PC-9 (cell line): ENCODE data around the gene SPSB2. TPM values are rescaled to one million over a fixed set of nuclear protein-coding genes. Genes with fewer than 3 reads are reported as not detected.
A peak's percentile ranks its signal among the peaks of the same experiment; 100 is the strongest.

Experiments used
- BruUV-seq: library from RNA; stranded (reverse); fragments of 400-500 nt; replicated peaks from 2 replicates; lab custom pipeline; 2021; lab: Mats Ljungman, UMichigan
- CTCF ChIA-PET: fragments of 300-600 bp; sonication (Branson Sonifier 250); formaldehyde crosslinking; loops from one replicate; lab custom pipeline; 2022; ENCODE audit warnings: antibody characterized with exemption; lab: Charles Lee
- POLR2A ChIA-PET: fragments of 300-600 bp; sonication (Branson Sonifier 250); formaldehyde crosslinking; loops from one replicate; lab custom pipeline; 2022; ENCODE audit warnings: antibody characterized with exemption; ENCODE audit not compliant: unreplicated experiment; lab: Charles Lee
- DNase-seq, 2 experiments: peaks; one replicate each; pipeline versions ENCODE4 v3.0.0 to v3.0.0-alpha.2; 2015 to 2022; ENCODE audit warnings: mixed read lengths in 1 of 2
- H2AFZ ChIP-seq: fragments of 200-600 bp; sonication (generic); 2 replicates; pipeline ENCODE4 v1.8.1; 2017; ENCODE audit warnings: antibody characterized with exemption
- H3F3A ChIP-seq: fragments of 200-600 bp; sonication (generic); 2 replicates; pipeline ENCODE4 v1.8.1; 2017; ENCODE audit warnings: antibody characterized with exemption, mild to moderate bottlenecking, low read depth; ENCODE audit not compliant: insufficient read depth
- H3K27ac ChIP-seq: fragments of 200-600 bp; sonication (generic); 2 replicates; pipeline ENCODE4 v1.6.1; 2016; ENCODE audit warnings: mixed run types
- H3K27me3 ChIP-seq: fragments of 200-600 bp; sonication (generic); 2 replicates; pipeline ENCODE4 v1.6.1; 2016; ENCODE audit warnings: low read depth, mixed run types; ENCODE audit not compliant: insufficient read depth
- H3K36me3 ChIP-seq: fragments of 200-600 bp; sonication (generic); 2 replicates; pipeline ENCODE4 v1.6.1; 2016; ENCODE audit warnings: low read depth, mixed run types
- H3K4me1 ChIP-seq: fragments of 200-600 bp; sonication (generic); replicated peaks from 2 replicates; pipeline ENCODE4 v1.6.1; 2016; ENCODE audit warnings: mixed run types; ENCODE audit not compliant: insufficient read depth
- H3K4me2 ChIP-seq: fragments of 200-600 bp; sonication (generic); 2 replicates; pipeline ENCODE4 v1.6.1; 2017; ENCODE audit warnings: mixed run types
- H3K4me3 ChIP-seq: fragments of 200-600 bp; sonication (generic); 2 replicates; pipeline ENCODE4 v1.6.1; 2016; ENCODE audit warnings: mixed run types
- H3K79me2 ChIP-seq: fragments of 200-600 bp; sonication (generic); 2 replicates; pipeline ENCODE4 v1.6.1; 2017; ENCODE audit warnings: low read depth, mixed run types
- H3K9me2 ChIP-seq: fragments of 200-600 bp; sonication (generic); 2 replicates; pipeline ENCODE4 v1.8.1; 2017; ENCODE audit warnings: mild to moderate bottlenecking; ENCODE audit not compliant: insufficient read depth
- H3K9me3 ChIP-seq: fragments of 200-600 bp; sonication (generic); 2 replicates; pipeline ENCODE4 v1.8.1; 2016; ENCODE audit warnings: low read depth; ENCODE audit not compliant: insufficient read depth
- H4K20me1 ChIP-seq: fragments of 200-600 bp; sonication (generic); 2 replicates; pipeline ENCODE4 v1.8.1; 2017; ENCODE audit not compliant: insufficient read depth
- EZH2 ChIP-seq: fragments of 200-600 bp; sonication (generic); IDR thresholded peaks from 2 replicates; pipeline ENCODE4 v1.8.0; 2017; ENCODE audit warnings: antibody characterized with exemption, low read depth
- intact Hi-C: fragments of 100-400 bp; cut with micrococcal nuclease; formaldehyde crosslinking; loops from one replicate; pipeline ENCODE4 v1.10.0; 2022; ENCODE audit not compliant: unreplicated experiment
- total RNA-seq: library from RNA; stranded (reverse); gene quantifications from 2 replicates; pipeline ENCODE4 v1.2.3, GENCODE V29; 2021
- TF ChIP-seq, protein P1 (sequence below): fragments of 200-600 bp; sonication (generic); conservative IDR thresholded peaks from 2 replicates; pipeline ENCODE4 v1.6.1; 2017; ENCODE audit warnings: mixed run types, antibody characterized with exemption, mild to moderate bottlenecking, moderate library complexity

SPSB2 gene
- total RNA-seq, 1 experiment from 2014 or later, result 28.9 TPM

DNA sequence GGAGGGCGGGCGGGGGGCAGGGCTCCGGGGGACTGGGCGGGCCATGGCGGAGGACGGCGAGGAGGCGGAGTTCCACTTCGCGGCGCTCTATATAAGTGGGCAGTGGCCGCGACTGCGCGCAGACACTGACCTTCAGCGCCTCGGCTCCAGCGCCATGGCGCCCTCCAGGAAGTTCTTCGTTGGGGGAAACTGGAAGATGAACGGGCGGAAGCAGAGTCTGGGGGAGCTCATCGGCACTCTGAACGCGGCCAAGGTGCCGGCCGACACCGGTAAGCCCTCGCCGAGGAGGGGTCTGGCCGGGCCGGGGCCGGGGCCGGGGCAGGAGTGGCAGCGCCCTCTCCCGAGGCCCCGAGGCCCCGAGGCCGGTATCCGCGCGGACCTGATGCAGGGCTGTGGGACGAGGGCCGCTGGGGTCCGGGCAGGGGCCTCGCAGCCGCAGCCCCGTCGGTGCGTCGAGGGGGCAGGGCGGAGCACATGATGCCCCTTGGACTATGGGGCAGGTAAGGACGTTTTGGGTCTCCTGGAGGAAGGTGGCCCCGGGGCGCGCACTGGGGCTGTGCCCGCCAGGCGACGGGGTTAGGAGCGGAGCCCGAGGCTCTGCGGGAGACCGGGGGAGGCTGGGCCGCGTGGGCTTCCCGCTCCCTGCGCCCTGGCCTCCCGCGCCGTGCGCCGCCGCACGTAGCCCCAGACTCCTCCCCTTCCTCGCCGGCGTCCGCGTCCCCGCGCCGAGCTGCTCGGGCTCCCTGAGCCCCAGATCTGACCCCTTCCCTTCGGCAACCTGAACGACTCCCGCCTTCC is 5.5 kb downstream of the SPSB2 start, which contains the start of gene TPI1:
Gene TPI1 (plus strand): TSS at position 119 of the 798 bp plus-strand sequence. CDS start 36 bp downstream, at position 155.
- DNase-seq, result peak; percentile 46 to 82
- Histone ChIP-seq H2AFZ (peak within 1 kb of the TSS; percentile 76), H3K27ac (peak within 1 kb of the TSS; percentile 72), H3K36me3 (peaks cover 19% of the 10 kb centered on the region), H3K79me2 (peaks cover 36% of the 10 kb centered on the region), H3K9me2 (no peaks in the 10 kb centered on the region), H3K4me3 (peak within 1 kb of the TSS; percentile 97), H3K27me3 (no peaks in the 10 kb centered on the region), H3K4me1 (peaks cover 32% of the 10 kb centered on the region), H3K9me3 (no peaks in the 10 kb centered on the region), H4K20me1 (peaks cover 41% of the 10 kb centered on the region), H3K4me2 (peak within 1 kb of the TSS; percentile 79), H3F3A (peaks cover 69% of the 10 kb centered on the region)
- ChIA-PET CTCF (interaction anchor here (0.6 to 1.0 kb wide), 4 partner anchors 121 to 737 kb away, joined by 3 to 5 read pairs (median 3); no protein-coding TSS in a partner anchor), POLR2A (interaction anchor here (0.6 to 1.0 kb wide), 12 partner anchors 15 to 531 kb away, joined by 3 to 20 read pairs (median 4); partner anchors contain the start of genes MLF2 and RNU7-1)
- BruUV-seq, result no TSS peak
- TF ChIP-seq EZH2, result no peak
- TF ChIP-seq, protein P1, sequence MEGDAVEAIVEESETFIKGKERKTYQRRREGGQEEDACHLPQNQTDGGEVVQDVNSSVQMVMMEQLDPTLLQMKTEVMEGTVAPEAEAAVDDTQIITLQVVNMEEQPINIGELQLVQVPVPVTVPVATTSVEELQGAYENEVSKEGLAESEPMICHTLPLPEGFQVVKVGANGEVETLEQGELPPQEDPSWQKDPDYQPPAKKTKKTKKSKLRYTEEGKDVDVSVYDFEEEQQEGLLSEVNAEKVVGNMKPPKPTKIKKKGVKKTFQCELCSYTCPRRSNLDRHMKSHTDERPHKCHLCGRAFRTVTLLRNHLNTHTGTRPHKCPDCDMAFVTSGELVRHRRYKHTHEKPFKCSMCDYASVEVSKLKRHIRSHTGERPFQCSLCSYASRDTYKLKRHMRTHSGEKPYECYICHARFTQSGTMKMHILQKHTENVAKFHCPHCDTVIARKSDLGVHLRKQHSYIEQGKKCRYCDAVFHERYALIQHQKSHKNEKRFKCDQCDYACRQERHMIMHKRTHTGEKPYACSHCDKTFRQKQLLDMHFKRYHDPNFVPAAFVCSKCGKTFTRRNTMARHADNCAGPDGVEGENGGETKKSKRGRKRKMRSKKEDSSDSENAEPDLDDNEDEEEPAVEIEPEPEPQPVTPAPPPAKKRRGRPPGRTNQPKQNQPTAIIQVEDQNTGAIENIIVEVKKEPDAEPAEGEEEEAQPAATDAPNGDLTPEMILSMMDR, result no peak; the same call in 1 of the 2 replicates
- intact Hi-C loops, result loop anchor here (1.0 to 2.0 kb wide), 3 partner anchors 15 to 241 kb away; partner anchors contain the start of genes C1RL, LPCAT3 and USP5

DNA sequence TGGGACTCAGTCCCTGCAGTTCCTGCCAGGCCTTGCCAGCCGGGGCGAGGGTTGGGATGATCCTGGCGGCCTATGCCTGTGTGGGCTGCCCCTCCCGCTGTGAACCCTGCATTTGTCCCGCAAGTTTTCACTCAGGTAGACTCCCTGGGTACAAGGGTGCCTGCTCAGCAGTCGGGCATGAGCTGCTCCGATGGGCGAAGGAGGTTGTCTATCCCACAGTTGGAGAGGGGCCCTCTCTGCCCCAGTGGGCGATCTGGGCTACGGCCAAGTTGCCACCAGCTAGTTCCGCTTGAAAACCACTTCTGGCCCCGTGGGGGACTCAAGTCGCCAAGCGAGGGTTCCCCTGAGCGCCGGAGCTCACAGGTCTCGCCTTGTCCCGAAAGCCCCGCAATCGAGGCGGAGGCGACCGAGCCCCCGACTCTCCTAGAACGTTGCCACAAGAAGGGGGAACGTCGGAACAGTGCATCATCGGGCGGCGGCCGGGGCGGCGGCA is 6.1 kb downstream of the SPSB2 start:
- Histone ChIP-seq H3K9me3 (no peaks in the 10 kb centered on the region), H3F3A (peaks cover 64% of the 10 kb centered on the region), H3K9me2 (no peaks in the 10 kb centered on the region), H3K27me3 (no peaks in the 10 kb centered on the region), H3K27ac (no peak overlapping the region), H4K20me1 (peaks cover 40% of the 10 kb centered on the region), H2AFZ (0 out of 2 replicates have a peak overlapping the region, but pooled peaks have one; percentile 72), H3K79me2 (peaks cover 32% of the 10 kb centered on the region), H3K36me3 (peaks cover 23% of the 10 kb centered on the region), H3K4me1 (peaks cover 29% of the 10 kb centered on the region), H3K4me2 (peak overlapping the region; percentile 79), H3K4me3 (peak overlapping the region; percentile 97; the same call in 1 of the 2 replicates)
- intact Hi-C loops, result loop anchor here (1.0 kb wide), 1 partner anchor 15 kb away; the partner anchor contains the start of gene USP5
- BruUV-seq, result no TSS peak
- ChIA-PET POLR2A (interaction anchor here (0.6 to 1.0 kb wide), 9 partner anchors 14 to 530 kb away, joined by 3 to 20 read pairs (median 5); partner anchors contain the start of gene RNU7-1), CTCF (interaction anchor here (0.7 to 1.0 kb wide), 2 partner anchors 121 to 144 kb away, joined by 3 read pairs; no protein-coding TSS in a partner anchor)
- DNase-seq, result no peak
- TF ChIP-seq, protein P1, result no peak
- no peak for TF ChIP-seq EZH2
